Thoracic aorta (tissue), 2 donors: Measurements from ENCODE around the gene RGS12. TPM values are rescaled to one million over a fixed set of nuclear protein-coding genes. Genes with fewer than 3 reads are reported as not detected.

ENCODE experiments used
- ATAC-seq: fragments of 150-250 bp; one replicate; pipeline ENCODE4 v1.8.0; 2017; ENCODE audit warnings: low read depth; ENCODE audit not compliant: insufficient number of reproducible peaks, low FRiP score
- DNase-seq: peaks from one replicate; pipeline ENCODE4 v3.0.0-alpha.2; 2020; ENCODE audit warnings: low spot score
- H3K27ac ChIP-seq, 2 donors: fragments of 200-600 bp; sonication (generic); 1 replicate in 1 of 2; 2 replicates in 1 of 2; pipeline ENCODE4 v1.5.1; 2016; ENCODE audit warnings: mild to moderate bottlenecking in 2 of 2, moderate library complexity in 2 of 2
- H3K27me3 ChIP-seq: fragments of 200-600 bp; sonication (generic); replicated peaks from 2 replicates; pipeline ENCODE4 v1.6.0; 2016; ENCODE audit warnings: mild to moderate bottlenecking; ENCODE audit not compliant: insufficient read depth
- H3K36me3 ChIP-seq: fragments of 200-600 bp; sonication (generic); one replicate; pipeline ENCODE4 v1.5.1; 2016
- H3K4me1 ChIP-seq, 2 donors: fragments of 200-600 bp; sonication (generic); 1 replicate in 1 of 2; 2 replicates in 1 of 2; pipeline versions ENCODE4 v1.5.1 to v1.6.0; 2016; ENCODE audit warnings: low read depth in 2 of 2, mild to moderate bottlenecking in 1 of 2; ENCODE audit not compliant: control insufficient read depth in 1 of 2
- H3K4me3 ChIP-seq: fragments of 200-600 bp; sonication (generic); 2 replicates; pipeline ENCODE4 v1.5.1; 2016; ENCODE audit warnings: mild to moderate bottlenecking
- H3K9me3 ChIP-seq: fragments of 200-600 bp; sonication (generic); 2 replicates; pipeline ENCODE4 v1.5.1; 2016
- total RNA-seq, 2 donors: library from RNA; depleted of rRNA; stranded (reverse); fragments of >200 nt; gene quantifications; one replicate each; pipeline versions ENCODE4 v1.1.0 to v1.2.3, GENCODE V29; 2016
- TF ChIP-seq, protein P1 (sequence below): fragments of 200-600 bp; sonication (generic); IDR thresholded peaks from one replicate; pipeline ENCODE4 v1.5.1; 2019; ENCODE audit warnings: antibody characterized with exemption

The RGS12 gene
- total RNA-seq, 2 donors from 2014 or later, result 13.5 to 43.6 TPM

DNA sequence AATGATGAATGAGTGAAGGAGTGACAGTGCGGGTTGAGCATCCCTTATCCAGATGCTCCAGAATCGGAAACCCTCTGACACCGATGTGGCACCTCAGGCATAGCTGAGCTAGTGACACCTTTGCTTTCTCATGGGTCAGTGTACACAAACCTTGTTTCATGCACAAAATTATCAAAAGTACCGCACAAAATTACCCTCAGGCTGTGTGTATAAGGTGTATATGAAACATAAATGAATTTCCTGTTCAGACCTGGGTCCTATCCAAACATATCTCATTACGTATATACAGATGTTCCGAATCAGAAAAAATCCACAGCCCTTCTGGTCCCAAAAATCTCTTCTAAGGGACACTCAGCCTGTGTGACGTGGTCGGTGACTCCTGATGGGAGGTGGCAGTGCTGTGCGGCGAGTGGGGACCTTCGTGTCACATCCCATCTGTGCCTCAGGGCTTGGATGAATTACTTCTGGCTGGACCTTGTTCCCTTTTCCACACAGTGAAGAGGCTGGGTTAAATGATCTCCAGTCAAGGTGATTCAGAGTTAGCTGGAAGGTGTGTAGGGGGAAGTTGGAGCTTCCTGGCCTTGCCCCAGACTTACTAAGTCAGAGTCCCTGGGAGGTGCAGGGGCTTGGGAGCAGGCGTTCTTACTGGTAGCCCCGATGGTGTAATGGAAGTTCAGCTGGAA, 18.8 kb downstream of the RGS12 start:
- no peak for ATAC-seq
- no peaks in the 10 kb centered on the region for H3K4me1 ChIP-seq
- no peak overlapping the region for H3K4me3 ChIP-seq
- TF ChIP-seq, protein P1, sequence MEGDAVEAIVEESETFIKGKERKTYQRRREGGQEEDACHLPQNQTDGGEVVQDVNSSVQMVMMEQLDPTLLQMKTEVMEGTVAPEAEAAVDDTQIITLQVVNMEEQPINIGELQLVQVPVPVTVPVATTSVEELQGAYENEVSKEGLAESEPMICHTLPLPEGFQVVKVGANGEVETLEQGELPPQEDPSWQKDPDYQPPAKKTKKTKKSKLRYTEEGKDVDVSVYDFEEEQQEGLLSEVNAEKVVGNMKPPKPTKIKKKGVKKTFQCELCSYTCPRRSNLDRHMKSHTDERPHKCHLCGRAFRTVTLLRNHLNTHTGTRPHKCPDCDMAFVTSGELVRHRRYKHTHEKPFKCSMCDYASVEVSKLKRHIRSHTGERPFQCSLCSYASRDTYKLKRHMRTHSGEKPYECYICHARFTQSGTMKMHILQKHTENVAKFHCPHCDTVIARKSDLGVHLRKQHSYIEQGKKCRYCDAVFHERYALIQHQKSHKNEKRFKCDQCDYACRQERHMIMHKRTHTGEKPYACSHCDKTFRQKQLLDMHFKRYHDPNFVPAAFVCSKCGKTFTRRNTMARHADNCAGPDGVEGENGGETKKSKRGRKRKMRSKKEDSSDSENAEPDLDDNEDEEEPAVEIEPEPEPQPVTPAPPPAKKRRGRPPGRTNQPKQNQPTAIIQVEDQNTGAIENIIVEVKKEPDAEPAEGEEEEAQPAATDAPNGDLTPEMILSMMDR, result no peak
- no peaks in the 10 kb centered on the region for H3K27me3 ChIP-seq
- no peak for DNase-seq
- H3K36me3 ChIP-seq, result peaks cover 4% of the 10 kb centered on the region
- no peaks in the 10 kb centered on the region for H3K9me3 ChIP-seq
- H3K27ac ChIP-seq, result no peak overlapping the region

DNA sequence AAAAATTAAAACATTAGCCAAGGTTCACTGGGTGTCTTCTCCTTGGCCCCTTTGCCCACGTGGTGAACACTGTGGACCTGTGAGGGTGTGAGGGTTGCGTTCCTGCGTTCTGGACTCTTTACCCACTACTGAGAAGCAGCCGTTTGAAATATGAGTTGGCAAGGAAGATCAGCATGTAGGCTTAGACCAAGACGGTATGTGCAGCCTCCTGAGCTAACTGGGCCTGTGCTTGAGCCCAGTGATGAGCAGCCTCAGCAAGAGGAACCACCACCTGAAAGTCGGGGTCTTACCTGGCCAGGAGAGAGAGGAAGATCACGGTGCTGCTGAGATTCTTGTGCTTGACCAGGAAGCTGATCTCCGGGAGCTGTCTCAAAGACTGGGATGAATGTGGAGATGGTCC, 19.5 kb downstream of the RGS12 start:
- DNase-seq (no peak), ATAC-seq (no peak)
- no peak overlapping the region for H3K4me3 ChIP-seq
- no peaks in the 10 kb centered on the region for H3K4me1 ChIP-seq
- H3K27ac ChIP-seq, result no peak overlapping the region
- H3K9me3 ChIP-seq, result no peaks in the 10 kb centered on the region
- TF ChIP-seq, protein P1, result no peak
- H3K27me3 ChIP-seq, result no peaks in the 10 kb centered on the region
- peaks cover 8% of the 10 kb centered on the region for H3K36me3 ChIP-seq

- no peak overlapping the region for H3K4me3 ChIP-seq
- H3K36me3 ChIP-seq, result peaks cover 10% of the 10 kb centered on the region
- H3K9me3 ChIP-seq, result no peaks in the 10 kb centered on the region
- no peaks in the 10 kb centered on the region for H3K27me3 ChIP-seq
- no peaks in the 10 kb centered on the region for H3K4me1 ChIP-seq
- H3K27ac ChIP-seq, result no peak overlapping the region
- DNase-seq, result no peak
- TF ChIP-seq, protein P1, result no peak
- no peak for ATAC-seq
Measured at GRCh38 chr4:3313139-3313538, 20.3 kb downstream of the RGS12 start.

DNA sequence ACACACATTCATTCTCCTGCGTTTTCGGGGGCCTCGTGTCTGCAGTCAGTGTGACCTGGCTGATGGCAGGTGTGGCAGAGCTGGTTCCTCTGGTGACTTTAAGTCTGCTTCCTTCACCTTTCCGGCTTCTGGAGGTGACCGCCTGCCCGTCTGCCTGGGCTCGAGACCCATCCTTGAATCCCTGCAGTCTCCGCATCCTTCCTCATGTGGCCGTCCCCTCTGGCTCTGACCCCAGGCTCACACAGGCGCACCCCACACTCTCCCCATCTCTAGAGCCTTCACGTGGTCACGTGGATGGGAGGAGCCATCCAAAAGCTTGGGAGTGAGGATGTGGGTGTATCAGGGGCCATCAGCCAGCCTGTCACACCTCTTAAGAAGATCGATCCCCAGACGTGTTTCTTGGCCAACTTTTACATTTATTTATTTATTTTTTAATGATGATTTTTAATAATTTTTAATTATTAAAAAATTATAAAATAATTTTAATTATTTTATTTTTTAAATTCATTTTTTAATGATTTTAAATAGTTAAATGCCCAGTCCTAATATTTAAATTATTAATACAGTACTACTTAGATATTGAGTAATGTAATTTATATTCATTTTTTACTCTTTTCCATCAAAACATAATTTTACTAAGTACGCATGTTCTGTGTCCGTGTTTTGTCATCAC, 20.9 kb downstream of the RGS12 start:
- DNase-seq (no peak), ATAC-seq (no peak)
- Histone ChIP-seq H3K27me3 (no peaks in the 10 kb centered on the region), H3K4me3 (no peak overlapping the region), H3K27ac (no peak overlapping the region), H3K4me1 (no peaks in the 10 kb centered on the region), H3K9me3 (no peaks in the 10 kb centered on the region), H3K36me3 (peaks cover 14% of the 10 kb centered on the region)
- TF ChIP-seq, protein P1, result no peak

GRCh38 chr4:3314706-3315260, 22.0 kb downstream of the RGS12 start:
- peaks cover 14% of the 10 kb centered on the region for H3K36me3 ChIP-seq
- H3K27ac ChIP-seq, result no peak overlapping the region
- H3K4me1 ChIP-seq, result no peaks in the 10 kb centered on the region
- TF ChIP-seq, protein P1, result no peak
- no peak for DNase-seq
- H3K27me3 ChIP-seq, result no peaks in the 10 kb centered on the region
- H3K4me3 ChIP-seq, result no peak overlapping the region
- ATAC-seq, result no peak
- no peaks in the 10 kb centered on the region for H3K9me3 ChIP-seq
